NB4 (cell line): ENCODE data around the gene CCR4.

Source experiments
- POLR2A ChIP-seq: IDR thresholded peaks from 2 replicates; pipeline ENCODE4 v1.6.1; 2011; ENCODE audit warnings: mild to moderate bottlenecking; ENCODE audit not compliant: insufficient read length; ENCODE audit errors: extremely low read depth
- TF ChIP-seq, protein P1 (sequence below): IDR thresholded peaks from one replicate; pipeline ENCODE4 v1.5.1; 2012; ENCODE audit warnings: low read depth, low read length
- TF ChIP-seq, protein P2 (sequence below): IDR thresholded peaks from 2 replicates; pipeline ENCODE4 v1.6.1; 2011; ENCODE audit warnings: low read depth, low read length

DNA sequence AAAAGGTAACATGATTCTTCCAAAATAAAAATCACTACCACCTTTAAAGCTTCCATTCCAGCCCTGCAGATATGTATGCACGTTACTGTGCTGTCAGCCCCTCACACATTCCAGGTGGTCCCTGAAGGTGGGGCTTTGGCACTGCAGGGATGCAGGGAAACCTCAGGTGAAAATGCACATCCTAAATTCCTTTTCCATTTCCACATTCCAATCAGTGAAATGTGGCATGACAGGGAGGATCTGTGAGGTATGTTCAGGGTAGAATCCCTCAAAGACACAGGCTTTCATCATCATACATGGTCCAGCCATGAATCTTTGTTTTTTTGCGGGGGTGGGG is 45.3 kb downstream of the CCR4 start:
- TF ChIP-seq, protein P1, sequence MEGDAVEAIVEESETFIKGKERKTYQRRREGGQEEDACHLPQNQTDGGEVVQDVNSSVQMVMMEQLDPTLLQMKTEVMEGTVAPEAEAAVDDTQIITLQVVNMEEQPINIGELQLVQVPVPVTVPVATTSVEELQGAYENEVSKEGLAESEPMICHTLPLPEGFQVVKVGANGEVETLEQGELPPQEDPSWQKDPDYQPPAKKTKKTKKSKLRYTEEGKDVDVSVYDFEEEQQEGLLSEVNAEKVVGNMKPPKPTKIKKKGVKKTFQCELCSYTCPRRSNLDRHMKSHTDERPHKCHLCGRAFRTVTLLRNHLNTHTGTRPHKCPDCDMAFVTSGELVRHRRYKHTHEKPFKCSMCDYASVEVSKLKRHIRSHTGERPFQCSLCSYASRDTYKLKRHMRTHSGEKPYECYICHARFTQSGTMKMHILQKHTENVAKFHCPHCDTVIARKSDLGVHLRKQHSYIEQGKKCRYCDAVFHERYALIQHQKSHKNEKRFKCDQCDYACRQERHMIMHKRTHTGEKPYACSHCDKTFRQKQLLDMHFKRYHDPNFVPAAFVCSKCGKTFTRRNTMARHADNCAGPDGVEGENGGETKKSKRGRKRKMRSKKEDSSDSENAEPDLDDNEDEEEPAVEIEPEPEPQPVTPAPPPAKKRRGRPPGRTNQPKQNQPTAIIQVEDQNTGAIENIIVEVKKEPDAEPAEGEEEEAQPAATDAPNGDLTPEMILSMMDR = no peak
- TF ChIP-seq POLR2A = no peak
- TF ChIP-seq, protein P2, sequence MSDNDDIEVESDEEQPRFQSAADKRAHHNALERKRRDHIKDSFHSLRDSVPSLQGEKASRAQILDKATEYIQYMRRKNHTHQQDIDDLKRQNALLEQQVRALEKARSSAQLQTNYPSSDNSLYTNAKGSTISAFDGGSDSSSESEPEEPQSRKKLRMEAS = no peak
